ENCODE results near the gene SYT2. TPM values are rescaled to one million over a fixed set of nuclear protein-coding genes. Genes with fewer than 3 reads are reported as not detected.
"Not testable (repeated sequence)": the region's sequence is repeated elsewhere in the genome, so short reads cannot be mapped to it uniquely, and the experiment has no call there.

SYT2 gene
- polyA plus RNA-seq, 1 experiment = not detected

DNA sequence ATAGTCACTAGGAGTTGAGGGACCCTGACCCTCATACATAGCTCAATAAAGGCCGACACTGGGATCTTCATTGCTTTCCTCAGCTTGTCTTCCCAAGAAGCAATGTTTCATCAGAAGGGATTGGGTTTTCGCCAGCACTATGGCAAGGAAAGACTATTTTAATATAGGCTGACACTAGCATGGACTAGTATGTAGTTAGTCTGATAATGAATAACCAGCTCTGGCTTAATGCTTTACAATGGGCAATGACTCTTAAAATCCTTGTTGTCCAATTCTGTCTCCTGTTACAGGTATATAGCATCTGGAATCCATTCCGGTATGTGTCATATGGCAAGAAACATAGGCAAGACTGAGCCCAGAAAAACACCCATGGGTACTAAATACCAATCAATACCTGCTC lies 15.3 kb upstream of the SYT2 start:
- CTCF ChIA-PET = interaction anchor here (1.4 to 1.6 kb wide), 2 partner anchors 9 to 532 kb away, joined by 4 to 5 read pairs; partner anchors contain the start of gene LGR6
- POLR2A ChIA-PET = no interaction called here
- H3K27me3 ChIP-seq (ENCODE audit: control insufficient read depth, insufficient read depth, low read length) = no peaks in the 10 kb centered on the region
- peaks cover 20% of the 10 kb centered on the region for H3K36me3 ChIP-seq (ENCODE audit: control insufficient read depth, insufficient read depth, low read length)
- H3K4me3 ChIP-seq (ENCODE audit: low read depth, low read length) = no peak overlapping the region
- TF ChIP-seq, protein P1, sequence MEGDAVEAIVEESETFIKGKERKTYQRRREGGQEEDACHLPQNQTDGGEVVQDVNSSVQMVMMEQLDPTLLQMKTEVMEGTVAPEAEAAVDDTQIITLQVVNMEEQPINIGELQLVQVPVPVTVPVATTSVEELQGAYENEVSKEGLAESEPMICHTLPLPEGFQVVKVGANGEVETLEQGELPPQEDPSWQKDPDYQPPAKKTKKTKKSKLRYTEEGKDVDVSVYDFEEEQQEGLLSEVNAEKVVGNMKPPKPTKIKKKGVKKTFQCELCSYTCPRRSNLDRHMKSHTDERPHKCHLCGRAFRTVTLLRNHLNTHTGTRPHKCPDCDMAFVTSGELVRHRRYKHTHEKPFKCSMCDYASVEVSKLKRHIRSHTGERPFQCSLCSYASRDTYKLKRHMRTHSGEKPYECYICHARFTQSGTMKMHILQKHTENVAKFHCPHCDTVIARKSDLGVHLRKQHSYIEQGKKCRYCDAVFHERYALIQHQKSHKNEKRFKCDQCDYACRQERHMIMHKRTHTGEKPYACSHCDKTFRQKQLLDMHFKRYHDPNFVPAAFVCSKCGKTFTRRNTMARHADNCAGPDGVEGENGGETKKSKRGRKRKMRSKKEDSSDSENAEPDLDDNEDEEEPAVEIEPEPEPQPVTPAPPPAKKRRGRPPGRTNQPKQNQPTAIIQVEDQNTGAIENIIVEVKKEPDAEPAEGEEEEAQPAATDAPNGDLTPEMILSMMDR (IDR thresholded peaks at IDR 0.05; ENCODE audit: insufficient read depth, low read depth, low read length) = no peak
- no peak for DNase-seq (ENCODE audit: low read depth)

DNA sequence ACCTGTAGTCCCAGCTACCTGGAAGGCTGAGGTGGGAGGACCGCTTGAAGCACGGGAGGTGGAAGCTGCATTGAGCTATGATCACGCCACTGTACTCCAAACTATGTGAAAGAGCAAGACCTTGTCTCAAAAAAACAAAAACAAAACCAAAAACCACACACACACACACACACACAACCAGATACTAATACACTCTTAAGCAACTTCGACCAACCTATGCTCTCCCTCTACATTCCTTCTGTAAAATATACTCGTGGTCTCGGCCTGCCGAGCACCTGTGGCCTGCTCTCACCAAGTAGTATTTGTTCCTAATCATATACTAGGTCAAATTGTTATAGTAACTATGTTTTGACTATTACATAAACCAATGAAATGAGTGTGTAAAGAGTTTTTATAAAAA lies 13.5 kb upstream of the SYT2 start:
- no peak overlapping the region for H3K4me3 ChIP-seq (ENCODE audit: low read depth, low read length)
- DNase-seq (ENCODE audit: low read depth) = no peak
- CTCF ChIA-PET = interaction anchor here (0.6 kb wide), 1 partner anchor 269 kb away, joined by 3 read pairs; no protein-coding TSS in a partner anchor
- TF ChIP-seq, protein P1 (IDR thresholded peaks at IDR 0.05; ENCODE audit: insufficient read depth, low read depth, low read length) = no peak
- no peaks in the 10 kb centered on the region for H3K27me3 ChIP-seq (ENCODE audit: control insufficient read depth, insufficient read depth, low read length)
- H3K36me3 ChIP-seq (ENCODE audit: control insufficient read depth, insufficient read depth, low read length) = peaks cover 5% of the 10 kb centered on the region
- POLR2A ChIA-PET = no interaction called here

DNA sequence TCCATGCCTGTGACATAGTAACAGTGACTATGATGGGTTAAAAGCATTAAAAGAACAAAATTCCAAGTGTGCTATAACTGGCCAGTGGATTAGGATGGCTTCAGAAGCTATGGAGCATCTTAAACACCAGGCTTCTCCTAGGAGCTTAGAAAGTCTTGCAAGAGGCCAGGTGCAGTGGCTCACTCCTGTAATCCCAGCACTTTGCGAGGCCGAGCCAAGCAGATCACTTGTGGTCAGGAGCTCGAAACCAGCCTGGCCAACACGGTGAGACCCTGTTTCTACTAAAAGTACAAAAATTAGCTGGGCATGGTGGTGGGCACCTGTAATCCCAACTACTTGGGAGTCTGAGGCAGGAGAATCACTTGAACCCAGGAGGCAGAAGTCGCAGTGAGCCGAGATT lies 12.8 kb upstream of the SYT2 start:
- POLR2A ChIA-PET; H3K36me3 ChIP-seq (ENCODE audit: control insufficient read depth, insufficient read depth, low read length); DNase-seq (ENCODE audit: low read depth); H3K4me3 ChIP-seq (ENCODE audit: low read depth, low read length); H3K27me3 ChIP-seq (ENCODE audit: control insufficient read depth, insufficient read depth, low read length): not testable (repeated sequence)
- CTCF ChIA-PET = interaction anchor here (0.6 kb wide), 1 partner anchor 268 kb away, joined by 3 read pairs; no protein-coding TSS in a partner anchor

DNA sequence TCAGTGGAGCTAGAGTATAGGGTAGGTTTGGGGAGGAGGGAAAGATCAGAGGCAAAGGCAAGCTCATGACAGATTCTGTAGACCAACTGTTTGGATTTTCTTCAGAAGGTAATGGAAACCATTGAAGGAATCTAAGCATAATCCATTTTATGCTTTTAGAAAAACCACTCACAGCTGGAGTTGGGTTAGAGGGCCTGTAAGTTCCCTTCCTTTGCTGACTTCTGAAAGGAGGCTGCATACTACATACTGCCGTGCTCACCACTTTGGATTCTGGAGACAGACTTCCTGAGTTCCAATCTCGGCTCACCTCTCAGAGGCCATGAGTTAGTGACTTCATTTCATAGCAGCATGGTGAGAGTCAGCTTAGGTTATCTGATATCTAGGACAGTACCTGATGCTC lies 6.4 kb upstream of the SYT2 start:
- no peak for DNase-seq (ENCODE audit: low read depth)
- H3K36me3 ChIP-seq (ENCODE audit: control insufficient read depth, insufficient read depth, low read length) = no peaks in the 10 kb centered on the region
- peaks cover 17% of the 10 kb centered on the region for H3K27me3 ChIP-seq (ENCODE audit: control insufficient read depth, insufficient read depth, low read length)
- TF ChIP-seq, protein P1 (IDR thresholded peaks at IDR 0.05; ENCODE audit: insufficient read depth, low read depth, low read length) = no peak
- ChIA-PET CTCF (interaction anchor here (0.8 to 1.1 kb wide), 6 partner anchors 9 to 594 kb away, joined by 3 to 6 read pairs (median 4); partner anchors contain the start of gene GPR37L1), POLR2A (no interaction called here)
- H3K4me3 ChIP-seq (ENCODE audit: low read depth, low read length) = no peak overlapping the region

DNA sequence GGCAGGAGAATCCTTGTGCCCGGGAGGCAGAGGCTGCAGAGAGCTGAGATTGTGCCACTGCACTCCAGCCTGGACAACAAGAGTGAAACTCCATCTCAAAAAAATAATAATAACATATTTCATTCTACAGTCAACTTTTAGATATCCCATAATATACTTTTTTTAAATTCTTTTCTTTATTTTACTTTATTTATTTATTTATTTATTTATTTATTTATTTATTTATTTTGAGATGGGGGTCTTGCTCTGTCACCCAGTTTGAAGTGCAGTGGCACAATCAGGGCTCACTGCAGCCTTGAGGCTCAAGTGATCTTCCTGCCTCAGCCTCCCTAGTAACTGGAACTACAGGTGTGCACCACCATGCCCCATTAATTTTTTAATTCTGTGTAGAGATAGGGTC lies 3.9 kb upstream of the SYT2 start:
- CTCF ChIA-PET = interaction anchor here (1.2 kb wide), 1 partner anchor 521 kb away, joined by 5 read pairs; the partner anchor contains the start of gene LGR6
- H3K27me3 ChIP-seq (ENCODE audit: control insufficient read depth, insufficient read depth, low read length) = peaks cover 38% of the 10 kb centered on the region
- DNase-seq (ENCODE audit: low read depth); POLR2A ChIA-PET; H3K4me3 ChIP-seq (ENCODE audit: low read depth, low read length); H3K36me3 ChIP-seq (ENCODE audit: control insufficient read depth, insufficient read depth, low read length): not testable (repeated sequence)

DNA sequence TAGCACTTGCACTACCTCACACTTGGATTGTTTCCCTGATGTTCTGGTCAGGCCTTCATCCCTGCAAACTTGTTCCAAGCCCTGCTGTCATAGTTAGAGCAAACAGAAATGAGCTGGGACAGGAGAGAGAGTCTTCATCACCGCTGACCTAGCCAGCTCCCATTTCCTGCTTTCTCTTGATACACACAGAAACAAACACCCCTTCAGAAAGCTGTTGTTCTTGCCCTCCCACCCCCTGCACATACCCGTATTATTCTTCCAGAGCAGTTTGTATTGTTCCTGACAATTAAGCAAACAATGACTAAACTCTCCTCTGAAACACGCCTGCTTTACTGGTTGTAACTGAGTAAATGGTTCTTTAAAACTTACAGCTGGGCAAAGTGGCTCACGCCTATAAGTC lies 2.9 kb upstream of the SYT2 start:
- POLR2A ChIA-PET = interaction anchor here (0.6 kb wide), 1 partner anchor 378 kb away, joined by 3 read pairs; no protein-coding TSS in a partner anchor

More for the DNA sequence above, 2.9 kb upstream of the SYT2 start:
- TF ChIP-seq, protein P1 (IDR thresholded peaks at IDR 0.05; ENCODE audit: insufficient read depth, low read depth, low read length) = no peak
- CTCF ChIA-PET = no interaction called here
- Histone ChIP-seq H3K36me3 (ENCODE audit: control insufficient read depth, insufficient read depth, low read length) (no peaks in the 10 kb centered on the region), H3K27me3 (ENCODE audit: control insufficient read depth, insufficient read depth, low read length) (peaks cover 48% of the 10 kb centered on the region), H3K4me3 (ENCODE audit: low read depth, low read length) (no peak overlapping the region)
- no peak for DNase-seq (ENCODE audit: low read depth)

Data from BJ (cell line).